Panc1 (cell line): ENCODE data around the gene KIAA0408. TPM values are rescaled to one million over a fixed set of nuclear protein-coding genes. Genes with fewer than 3 reads are reported as not detected.

Experiments used
- ATAC-seq: fragments of 200-7000 bp; cut with Tn5 transposase; 2 replicates; pipeline ENCODE4 v1.9.1; 2020; ENCODE audit warnings: mild to moderate bottlenecking, moderate library complexity
- BruUV-seq: library from RNA; stranded (reverse); fragments of 400-500 nt; replicated peaks from 2 replicates; lab custom pipeline; 2021; lab: Mats Ljungman, UMichigan
- CTCF ChIA-PET: fragments of 300-600 bp; sonication (Branson Sonifier 250); formaldehyde crosslinking; loops from one replicate; lab custom pipeline; 2022; ENCODE audit warnings: antibody characterized with exemption; lab: Charles Lee
- POLR2A ChIA-PET: fragments of 300-600 bp; sonication (Branson Sonifier 250); formaldehyde crosslinking; loops from one replicate; lab custom pipeline; 2022; ENCODE audit warnings: antibody characterized with exemption; lab: Charles Lee
- DNase-seq: peaks from one replicate; pipeline ENCODE4 v3.0.0-alpha.2; 2010; ENCODE audit warnings: low read depth, low spot score
- H3K27ac ChIP-seq: 2 replicates; pipeline ENCODE4 v1.5.1; 2011; ENCODE audit warnings: mild to moderate bottlenecking, low read length, inconsistent platforms
- H3K27me3 ChIP-seq: fragments of 200-500 bp; sonication (Bioruptor generic); 2 replicates; pipeline ENCODE4 v1.6.0; 2014; ENCODE audit warnings: low read length, inconsistent platforms; ENCODE audit not compliant: control insufficient read depth, insufficient read depth
- H3K36me3 ChIP-seq: fragments of 200-500 bp; sonication (Bioruptor generic); 2 replicates; pipeline ENCODE4 v1.5.1; 2014; ENCODE audit warnings: inconsistent platforms, mild to moderate bottlenecking, low read length, moderate library complexity; ENCODE audit not compliant: control insufficient read depth, insufficient read depth
- H3K4me1 ChIP-seq: 2 replicates; pipeline ENCODE4 v1.5.1; 2011; ENCODE audit warnings: inconsistent platforms, mild to moderate bottlenecking, low read length, moderate library complexity; ENCODE audit not compliant: control insufficient read depth, insufficient read depth
- H3K4me3 ChIP-seq, 2 experiments: 2 replicates each; pipeline ENCODE4 v1.5.1; 2011 to 2012; ENCODE audit warnings: low read depth in 2 of 2, low read length in 2 of 2, mild to moderate bottlenecking in 2 of 2, inconsistent platforms in 1 of 2, moderate library complexity in 1 of 2
- H3K9me3 ChIP-seq: fragments of 200-500 bp; sonication (Bioruptor generic); 2 replicates; pipeline ENCODE4 v1.5.1; 2014; ENCODE audit warnings: low read depth, mild to moderate bottlenecking, inconsistent platforms, low read length, moderate library complexity; ENCODE audit not compliant: control insufficient read depth, insufficient read depth
- CTCF ChIP-seq: fragments of 450-650 bp; IDR thresholded peaks from 2 replicates; pipeline ENCODE4 v1.5.1; 2017; ENCODE audit warnings: mild to moderate bottlenecking
- POLR2AphosphoS5 ChIP-seq: IDR thresholded peaks from 2 replicates; pipeline ENCODE4 v1.6.1; 2012; ENCODE audit warnings: mild to moderate bottlenecking, low read depth, low read length, moderate library complexity
- REST ChIP-seq, 2 experiments: IDR thresholded peaks; 2 replicates each; pipeline ENCODE4 v1.6.1; 2011 to 2012; ENCODE audit warnings: low read depth in 2 of 2, control low read depth in 1 of 2, low read length in 1 of 2, mild to moderate bottlenecking in 1 of 2, moderate library complexity in 1 of 2; ENCODE audit not compliant: insufficient read depth in 1 of 2
- SIN3A ChIP-seq: IDR thresholded peaks from 2 replicates; pipeline ENCODE4 v1.6.1; 2012; ENCODE audit warnings: low read depth, mild to moderate bottlenecking, low read length, moderate library complexity, borderline replicate concordance; ENCODE audit not compliant: insufficient read depth
- TCF7L2 ChIP-seq: IDR thresholded peaks from 2 replicates; pipeline ENCODE4 v1.6.1; 2011; ENCODE audit warnings: mild to moderate bottlenecking, low read depth, low read length, inconsistent platforms
- in situ Hi-C: cut with HindIII; loops from 2 replicates; pipeline ENCODE4 v1.10.0; 2016; ENCODE audit warnings: low sequenced_read_pairs, low pct_unique_long_range_greater_than_20kb
- intact Hi-C: fragments of 100-400 bp; cut with micrococcal nuclease; formaldehyde crosslinking; loops from one replicate; pipeline ENCODE4 v1.10.0; 2022; ENCODE audit not compliant: unreplicated experiment
- total RNA-seq: library from RNA; stranded (reverse); gene quantifications from one replicate; pipeline ENCODE4 v1.2.1, GENCODE V29; 2021; ENCODE audit not compliant: unreplicated experiment

Gene KIAA0408
- total RNA-seq, 1 experiment from 2014 or later = 0.90 TPM

DNA sequence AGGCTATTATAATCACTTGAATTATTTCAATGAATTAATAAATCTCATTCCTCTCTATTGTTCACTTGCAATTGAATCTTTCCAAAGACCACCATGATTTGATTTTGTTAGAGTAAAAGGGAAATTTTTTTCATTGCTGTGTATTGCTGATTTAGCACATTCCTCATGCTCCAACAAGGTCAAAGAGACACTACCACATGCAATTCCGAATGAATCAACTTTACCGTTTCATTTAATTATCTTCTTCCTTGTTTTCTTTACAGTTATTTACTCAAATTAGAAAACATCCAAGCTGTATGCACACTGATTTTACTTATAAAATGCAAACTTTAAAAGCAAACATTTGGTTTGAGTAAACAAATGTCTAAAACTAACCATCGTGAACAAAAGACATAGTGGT is 967 bp downstream of the KIAA0408 start:
- in situ Hi-C loops (no loop called here), intact Hi-C loops (no loop called here)
- no peaks in the 10 kb centered on the region for H3K4me1 ChIP-seq
- H3K27me3 ChIP-seq = no peaks in the 10 kb centered on the region
- TF ChIP-seq REST (IDR thresholded peaks at IDR 0.05; ENCODE audit: insufficient read depth in 1 of 2, low read depth in 2 of 2, low read length in 1 of 2) (no peak), SIN3A (no peak), TCF7L2 (no peak), POLR2AphosphoS5 (no peak), CTCF (no peak)
- ChIA-PET POLR2A (no interaction called here), CTCF (no interaction called here)
- no peaks in the 10 kb centered on the region for H3K36me3 ChIP-seq
- DNase-seq (no peak), ATAC-seq (no peak)
- H3K27ac ChIP-seq = no peak overlapping the region
- no peak overlapping the region for H3K4me3 ChIP-seq
- H3K9me3 ChIP-seq = no peaks in the 10 kb centered on the region
- BruUV-seq = no TSS peak

GRCh38 chr6:127457456-127458064 is 1.6 kb downstream of the KIAA0408 start:
- H3K4me1 ChIP-seq = no peaks in the 10 kb centered on the region
- H3K9me3 ChIP-seq = no peaks in the 10 kb centered on the region
- H3K36me3 ChIP-seq = no peaks in the 10 kb centered on the region
- TF ChIP-seq TCF7L2 = no peak
- TF ChIP-seq POLR2AphosphoS5 = no peak
- no peak for TF ChIP-seq REST (IDR thresholded peaks at IDR 0.05; ENCODE audit: insufficient read depth in 1 of 2, low read depth in 2 of 2, low read length in 1 of 2)
- no peak for TF ChIP-seq SIN3A
- no peak for TF ChIP-seq CTCF
- H3K27me3 ChIP-seq = no peaks in the 10 kb centered on the region
- H3K27ac ChIP-seq = no peak overlapping the region
- POLR2A ChIA-PET = no interaction called here
- no TSS peak for BruUV-seq
- CTCF ChIA-PET = no interaction called here
- in situ Hi-C loops = no loop called here
- ATAC-seq = no peak
- no peak for DNase-seq
- no peak overlapping the region for H3K4me3 ChIP-seq
- intact Hi-C loops = no loop called here
